Karpas-422 (cell line): ENCODE data around the gene PIGZ. TPM values are rescaled to one million over a fixed set of nuclear protein-coding genes. Genes with fewer than 3 reads are reported as not detected.

Experiments used
- DNase-seq: peaks from one replicate; pipeline ENCODE4 v3.0.0-alpha.2; 2015
- H2AFZ ChIP-seq: fragments of 200-600 bp; sonication (generic); 2 replicates; pipeline ENCODE4 v1.6.1; 2014; ENCODE audit warnings: antibody characterized with exemption, low read length, mixed read lengths
- H3K27ac ChIP-seq: fragments of 200-600 bp; sonication (generic); 2 replicates; pipeline ENCODE4 v1.5.1; 2014; ENCODE audit warnings: mild to moderate bottlenecking, low read length, moderate library complexity
- H3K27me3 ChIP-seq: fragments of 200-600 bp; sonication (generic); 2 replicates; pipeline ENCODE4 v1.6.1; 2014; ENCODE audit warnings: low read length, mixed read lengths
- H3K36me3 ChIP-seq: fragments of 200-600 bp; sonication (generic); 2 replicates; pipeline ENCODE4 v1.6.1; 2014; ENCODE audit warnings: low read length, mixed read lengths; ENCODE audit not compliant: insufficient read depth
- H3K4me1 ChIP-seq: fragments of 200-600 bp; sonication (generic); 2 replicates; pipeline ENCODE4 v1.6.1; 2014; ENCODE audit warnings: mild to moderate bottlenecking, low read length, mixed read lengths
- H3K4me2 ChIP-seq: fragments of 200-600 bp; sonication (generic); 2 replicates; pipeline ENCODE4 v1.6.1; 2014; ENCODE audit warnings: low read length, low read depth, mild to moderate bottlenecking; ENCODE audit not compliant: poor library complexity, severe bottlenecking
- H3K4me3 ChIP-seq: fragments of 200-600 bp; sonication (generic); 2 replicates; pipeline ENCODE4 v1.5.1; 2014; ENCODE audit warnings: mild to moderate bottlenecking, antibody characterized with exemption, low read length, mixed read lengths
- H3K79me2 ChIP-seq: fragments of 200-600 bp; sonication (generic); 2 replicates; pipeline ENCODE4 v1.6.1; 2014; ENCODE audit warnings: mild to moderate bottlenecking, low read length, mixed read lengths
- H3K9ac ChIP-seq: fragments of 200-600 bp; sonication (generic); 2 replicates; pipeline ENCODE4 v1.6.0; 2014; ENCODE audit warnings: low read length
- H3K9me2 ChIP-seq: fragments of 200-600 bp; sonication (generic), shearing (Covaris generic); replicated peaks from 2 replicates; pipeline ENCODE4 v1.6.0; 2014; ENCODE audit warnings: mild to moderate bottlenecking, low read length, moderate library complexity; ENCODE audit not compliant: insufficient read depth
- H3K9me3 ChIP-seq: fragments of 300-700, 200-600 bp; sonication (generic); 2 replicates; pipeline ENCODE4 v1.6.1; 2014; ENCODE audit warnings: low read length, mixed read lengths
- H4K20me1 ChIP-seq: fragments of 200-600 bp; sonication (generic); 2 replicates; pipeline ENCODE4 v1.6.1; 2014; ENCODE audit warnings: mild to moderate bottlenecking, antibody characterized with exemption, low read length, low read depth; ENCODE audit not compliant: insufficient read depth
- total RNA-seq: library from RNA; depleted of rRNA; stranded (reverse); fragments of >200 nt; shearing (Covaris generic); gene quantifications from 2 replicates; pipeline ENCODE4 v1.2.3, GENCODE V29; 2014; ENCODE audit warnings: low replicate concordance

Gene PIGZ
- total RNA-seq, 1 experiment from 2014 or later: 0.37 TPM

- Histone ChIP-seq H3K27me3 (no peaks in the 10 kb centered on the region), H3K9me3 (no peaks in the 10 kb centered on the region), H3K4me1 (peaks cover 21% of the 10 kb centered on the region), H4K20me1 (no peaks in the 10 kb centered on the region), H3K4me3 (peak overlapping the region; percentile 39), H3K79me2 (no peaks in the 10 kb centered on the region), H3K27ac (no peak overlapping the region), H3K4me2 (peak overlapping the region; percentile 62), H3K9me2 (no peaks in the 10 kb centered on the region), H3K36me3 (no peaks in the 10 kb centered on the region), H2AFZ (no peak overlapping the region; the same call in 1 of the 2 replicates), H3K9ac (peak overlapping the region; percentile 4; the same call in 1 of the 2 replicates)
- peak; percentile 92 for DNase-seq
These were observed 6.3 kb downstream of the PIGZ start for GRCh38 chr3:196962108-196962929.

GRCh38 chr3:196954832-196955231 lies 13.8 kb downstream of the PIGZ start:
- no peaks in the 10 kb centered on the region for H3K9me3 ChIP-seq
- H3K27me3 ChIP-seq: no peaks in the 10 kb centered on the region
- no peak overlapping the region for H3K4me2 ChIP-seq
- DNase-seq: no peak
- no peaks in the 10 kb centered on the region for H4K20me1 ChIP-seq
- H3K9ac ChIP-seq: no peak overlapping the region
- H3K4me1 ChIP-seq: no peaks in the 10 kb centered on the region
- H2AFZ ChIP-seq: no peak overlapping the region
- no peaks in the 10 kb centered on the region for H3K36me3 ChIP-seq
- H3K4me3 ChIP-seq: no peak overlapping the region
- H3K27ac ChIP-seq: no peak overlapping the region
- H3K9me2 ChIP-seq: no peaks in the 10 kb centered on the region
- H3K79me2 ChIP-seq: no peaks in the 10 kb centered on the region

GRCh38 chr3:196951371-196951770 lies 17.3 kb downstream of the PIGZ start:
- Histone ChIP-seq H3K27me3 (no peaks in the 10 kb centered on the region), H4K20me1 (0 out of 2 replicates have a peak, but pooled peaks cover 5% of the 10 kb centered on the region), H3K4me1 (no peaks in the 10 kb centered on the region; the same call in 1 of the 2 replicates), H3K9me3 (no peaks in the 10 kb centered on the region), H3K4me2 (no peak overlapping the region), H3K9me2 (no peaks in the 10 kb centered on the region), H3K4me3 (no peak overlapping the region), H3K79me2 (no peaks in the 10 kb centered on the region), H3K36me3 (no peaks in the 10 kb centered on the region), H2AFZ (no peak overlapping the region), H3K9ac (no peak overlapping the region), H3K27ac (no peak overlapping the region)
- DNase-seq: no peak

GRCh38 chr3:196949750-196950149 lies 18.9 kb downstream of the PIGZ start:
- Histone ChIP-seq H3K9ac (no peak overlapping the region), H3K36me3 (no peaks in the 10 kb centered on the region), H3K9me3 (no peaks in the 10 kb centered on the region), H3K79me2 (no peaks in the 10 kb centered on the region), H3K27ac (no peak overlapping the region), H3K4me2 (no peak overlapping the region), H4K20me1 (0 out of 2 replicates have a peak, but pooled peaks cover 5% of the 10 kb centered on the region), H3K9me2 (no peaks in the 10 kb centered on the region), H2AFZ (no peak overlapping the region), H3K4me1 (no peaks in the 10 kb centered on the region; the same call in 1 of the 2 replicates), H3K4me3 (no peak overlapping the region), H3K27me3 (no peaks in the 10 kb centered on the region)
- DNase-seq: no peak

- no peak for DNase-seq
- Histone ChIP-seq H3K27me3 (no peaks in the 10 kb centered on the region), H3K27ac (no peak overlapping the region), H2AFZ (no peak overlapping the region), H3K4me1 (no peaks in the 10 kb centered on the region; the same call in 1 of the 2 replicates), H3K36me3 (no peaks in the 10 kb centered on the region), H3K9me2 (no peaks in the 10 kb centered on the region), H4K20me1 (0 out of 2 replicates have a peak, but pooled peaks cover 5% of the 10 kb centered on the region), H3K9ac (no peak overlapping the region), H3K4me2 (no peak overlapping the region), H3K4me3 (no peak overlapping the region), H3K9me3 (no peaks in the 10 kb centered on the region), H3K79me2 (no peaks in the 10 kb centered on the region)
These were observed 19.4 kb downstream of the PIGZ start for GRCh38 chr3:196949285-196949619.

- H3K9me3 ChIP-seq: no peaks in the 10 kb centered on the region
- no peaks in the 10 kb centered on the region for H3K36me3 ChIP-seq
- no peaks in the 10 kb centered on the region for H3K27me3 ChIP-seq
- peak; percentile 65 for DNase-seq
- H3K9me2 ChIP-seq: no peaks in the 10 kb centered on the region
- H4K20me1 ChIP-seq: peaks cover 6% of the 10 kb centered on the region
- H3K9ac ChIP-seq: no peak overlapping the region
- H2AFZ ChIP-seq: no peak overlapping the region
- no peak overlapping the region for H3K4me3 ChIP-seq
- H3K4me1 ChIP-seq: peaks cover 3% of the 10 kb centered on the region
- peaks cover 2% of the 10 kb centered on the region for H3K79me2 ChIP-seq
- no peak overlapping the region for H3K4me2 ChIP-seq
- no peak overlapping the region for H3K27ac ChIP-seq
These were observed 20.0 kb downstream of the PIGZ start for GRCh38 chr3:196948442-196949284.

- no peak overlapping the region for H2AFZ ChIP-seq
- H3K9ac ChIP-seq: no peak overlapping the region
- H3K27me3 ChIP-seq: no peaks in the 10 kb centered on the region
- no peak overlapping the region for H3K4me3 ChIP-seq
- no peaks in the 10 kb centered on the region for H3K36me3 ChIP-seq
- H3K4me1 ChIP-seq: peaks cover 8% of the 10 kb centered on the region
- no peak overlapping the region for H3K27ac ChIP-seq
- no peak overlapping the region for H3K4me2 ChIP-seq
- no peak for DNase-seq
- H3K79me2 ChIP-seq: peaks cover 10% of the 10 kb centered on the region
- H4K20me1 ChIP-seq: peaks cover 14% of the 10 kb centered on the region
- no peaks in the 10 kb centered on the region for H3K9me2 ChIP-seq
- no peaks in the 10 kb centered on the region for H3K9me3 ChIP-seq
These were observed 20.7 kb downstream of the PIGZ start for GRCh38 chr3:196947860-196948441.
